GM18519 (cell line): Measurements from ENCODE around the gene GPX2.

ENCODE experiments used
- ATAC-seq: cut with Tn5 transposase; IDR thresholded peaks from one replicate; pipeline ENCODE4 v1.9.1; 2021; ENCODE audit warnings: mild to moderate bottlenecking, moderate library complexity; ENCODE audit not compliant: unreplicated experiment, low FRiP score

The GPX2 gene

GRCh38 chr14:64942531-64943111, at the start of gene GPX2:
Gene GPX2 (minus strand): TSS chr14:64942745. CDS start chr14:64942726, 19 bp downstream.
- ATAC-seq: no peak

- no peak for ATAC-seq
These were observed 48.4 kb upstream of the GPX2 start for GRCh38 chr14:64990939-64991338.

GRCh38 chr14:64990296-64990695, 47.8 kb upstream of the GPX2 start:
- ATAC-seq: no peak

GRCh38 chr14:64987438-64987767, 44.9 kb upstream of the GPX2 start:
- no peak for ATAC-seq

- ATAC-seq: peak; percentile 75
These were observed 44.3 kb upstream of the GPX2 start, which contains the start of gene FNTB for GRCh38 chr14:64986648-64987437. Gene FNTB (plus strand): TSS chr14:64986895. CDS start chr14:64986954, 59 bp downstream.

- no peak for ATAC-seq
These were observed 41.1 kb upstream of the GPX2 start for GRCh38 chr14:64983439-64984310.

- ATAC-seq: no peak
These were observed 37.0 kb upstream of the GPX2 start for GRCh38 chr14:64979336-64980074.

- ATAC-seq: no peak
These were observed 32.0 kb upstream of the GPX2 start for GRCh38 chr14:64974563-64974962.

- ATAC-seq: no peak
These were observed 31.3 kb upstream of the GPX2 start for GRCh38 chr14:64973826-64974225.

GRCh38 chr14:64973026-64973442, 30.5 kb upstream of the GPX2 start:
- no peak for ATAC-seq

GRCh38 chr14:64971943-64972791, 29.6 kb upstream of the GPX2 start, which contains the start of gene RAB15:
Gene RAB15 (minus strand): TSS chr14:64972336. CDS start chr14:64972076, 260 bp downstream.
- ATAC-seq: no peak

- ATAC-seq: no peak
These were observed 29.0 kb upstream of the GPX2 start for GRCh38 chr14:64971491-64971942.

- no peak for ATAC-seq
These were observed 28.4 kb upstream of the GPX2 start for GRCh38 chr14:64970776-64971477.

- ATAC-seq: no peak
These were observed 27.5 kb upstream of the GPX2 start for GRCh38 chr14:64970041-64970440.

- no peak for ATAC-seq
These were observed 26.1 kb upstream of the GPX2 start for GRCh38 chr14:64968651-64969050.

- ATAC-seq: no peak
These were observed 25.6 kb upstream of the GPX2 start for GRCh38 chr14:64968167-64968566.

GRCh38 chr14:64966976-64967375, 24.4 kb upstream of the GPX2 start:
- no peak for ATAC-seq

GRCh38 chr14:64965356-64966000, 22.9 kb upstream of the GPX2 start:
- no peak for ATAC-seq
